T-cell (primary cell): ENCODE measurements around the gene DCAF10. TPM values are rescaled to one million over a fixed set of nuclear protein-coding genes. Genes with fewer than 3 reads are reported as not detected.
"Not testable (repeated sequence)": the region's sequence is repeated elsewhere in the genome, so short reads cannot be mapped to it uniquely, and the experiment has no call there.

Experiments used
- ATAC-seq, 4 experiments: fragments of 200-7000 bp in 3 of 4; fragments of 150-1000 bp in 1 of 4; cut with Tn5 transposase; replicated peaks in 1 of 4; 1 replicate in 3 of 4; 2 replicates in 1 of 4; pipeline ENCODE4 v1.10.0; 2021; ENCODE audit warnings: moderate library complexity in 3 of 4, mild to moderate bottlenecking in 2 of 4, moderate number of reproducible peaks in 1 of 4
- CTCF ChIA-PET, 2 donors: fragments of 300-600 bp; sonication (Branson Sonifier 250); formaldehyde crosslinking; loops; one replicate each; lab custom pipeline; 2022; ENCODE audit warnings: antibody characterized with exemption in 2 of 2; lab: Charles Lee
- POLR2A ChIA-PET, 2 donors: fragments of 300-600 bp; sonication (Branson Sonifier 250); formaldehyde crosslinking; loops; one replicate each; lab custom pipeline; 2022; ENCODE audit warnings: antibody characterized with exemption in 2 of 2; lab: Charles Lee
- DNase-seq, 35 experiments: peaks; one replicate each; pipeline versions ENCODE4 v3.0.0 to v3.0.0-alpha.2; 2013 to 2023
- H3K27ac ChIP-seq: one replicate; pipeline ENCODE4 v1.5.1; 2013; ENCODE audit warnings: low read length
- H3K27me3 ChIP-seq, 2 experiments: replicated peaks in 1 of 2; 1 replicate in 1 of 2; 2 replicates in 1 of 2; pipeline versions ENCODE4 v1.6.1 to v1.7.0; 2013; ENCODE audit warnings: low read length in 1 of 2, mixed read lengths in 1 of 2; ENCODE audit not compliant: control insufficient read depth in 2 of 2, insufficient read depth in 2 of 2; ENCODE audit errors: extremely low read depth in 1 of 2
- H3K36me3 ChIP-seq, 2 donors: 1 replicate in 1 of 2; 2 replicates in 1 of 2; pipeline versions ENCODE4 v1.6.1 to v1.7.0; 2013; ENCODE audit warnings: low read length in 1 of 2; ENCODE audit not compliant: control insufficient read depth in 2 of 2, insufficient read depth in 1 of 2; ENCODE audit errors: extremely low read depth in 1 of 2
- H3K4me1 ChIP-seq, 2 experiments: 1 replicate in 1 of 2; 2 replicates in 1 of 2; pipeline versions ENCODE4 v1.6.1 to v1.7.0; 2013; ENCODE audit warnings: low read length in 2 of 2, mixed read lengths in 1 of 2; ENCODE audit not compliant: insufficient read depth in 2 of 2, control insufficient read depth in 1 of 2; ENCODE audit errors: extremely low read depth in 1 of 2
- H3K4me3 ChIP-seq, 2 donors: 1 replicate in 1 of 2; 2 replicates in 1 of 2; pipeline versions ENCODE4 v1.5.1 to v1.7.0; 2013; ENCODE audit warnings: mild to moderate bottlenecking in 2 of 2, low read length in 1 of 2, moderate library complexity in 1 of 2; ENCODE audit not compliant: control insufficient read depth in 1 of 2; ENCODE audit errors: extremely low read depth in 1 of 2
- H3K9me3 ChIP-seq: 2 replicates; pipeline ENCODE4 v1.7.0; 2013
- H3K27ac Mint-ChIP-seq, 2 donors: one replicate each; pipeline ENCODE4 v1.8.0; 2020 to 2021; ENCODE audit warnings: mild to moderate bottlenecking in 2 of 2, mixed read lengths in 2 of 2
- H3K27me3 Mint-ChIP-seq, 2 donors: one replicate each; pipeline ENCODE4 v1.8.0; 2021 to 2022; ENCODE audit warnings: mixed read lengths in 2 of 2
- H3K36me3 Mint-ChIP-seq: one replicate; pipeline ENCODE4 v1.8.0; 2021; ENCODE audit warnings: mixed read lengths
- H3K4me1 Mint-ChIP-seq, 3 donors: one replicate each; pipeline ENCODE4 v1.8.0; 2020 to 2022; ENCODE audit warnings: mixed read lengths in 3 of 3, mild to moderate bottlenecking in 1 of 3
- H3K4me3 Mint-ChIP-seq, 3 donors: one replicate each; pipeline ENCODE4 v1.8.0; 2020 to 2022; ENCODE audit warnings: mild to moderate bottlenecking in 3 of 3, mixed read lengths in 3 of 3, moderate library complexity in 3 of 3
- H3K9me3 Mint-ChIP-seq, 3 donors: one replicate each; pipeline ENCODE4 v1.8.0; 2020 to 2022; ENCODE audit warnings: mixed read lengths in 3 of 3
- WGBS: methylation state at CpG from one replicate; pipeline ENCODE4 v1.1.5; 2013; ENCODE audit warnings: missing lambda C conversion rate; ENCODE audit not compliant: insufficient coverage; 5-methylcytosine and 5-hydroxymethylcytosine counted together
- total RNA-seq, 35 experiments: library from RNA in 6 of 35; stranded (reverse) in 6 of 35; fragments of 120-200 nt in 1 of 35; gene quantifications; one replicate each; pipeline versions ENCODE4 v1.2.1 to v1.2.4 and lab custom pipeline; 2013 to 2026

Gene DCAF10
- total RNA-seq, 5 donors from 2014 or later (not counting 1 experiment from before 2014, with no cell fraction given), result 18.4 to 20.9 (median 19.2) TPM

GRCh38 chr9:37905776-37906175, 105.2 kb downstream of the DCAF10 start:
- H3K27me3 Mint-ChIP-seq, result no peaks in the 10 kb centered on the region
- ChIA-PET POLR2A (no interaction called here), CTCF (interaction anchor here in 1 of 2 donors (1.1 kb wide), 1 partner anchor 19 kb away, joined by 3 read pairs; no protein-coding TSS in a partner anchor)
- Histone ChIP-seq H3K9me3 (no peaks in the 10 kb centered on the region), H3K4me3 (no peak overlapping the region), H3K36me3 (no peaks in the 10 kb centered on the region), H3K27me3 (peaks cover 0 to 7% of the 10 kb centered on the region in 2 experiments), H3K4me1 (peaks cover 12 to 21% of the 10 kb centered on the region in 2 experiments), H3K27ac (no peak overlapping the region)
- DNase-seq, result no peak
- peaks cover 24 to 29% (median 25%) of the 10 kb centered on the region in 3 donors for H3K4me1 Mint-ChIP-seq
- H3K36me3 Mint-ChIP-seq, result no peaks in the 10 kb centered on the region
- H3K27ac Mint-ChIP-seq, result peak overlapping the region in 1 of 2 donors; percentile 39
- no peaks in the 10 kb centered on the region for H3K9me3 Mint-ChIP-seq
- WGBS, result 98% methylated on average over 3 of the region's 4 CpGs
- peak overlapping the region; percentile 17 to 46 (median 25) for H3K4me3 Mint-ChIP-seq
- ATAC-seq, result no peak

GRCh38 chr9:37906312-37907239, 106.0 kb downstream of the DCAF10 start:
- peaks cover 0 to 11% of the 10 kb centered on the region in 2 experiments for H3K27me3 ChIP-seq
- no peak for DNase-seq
- no peaks in the 10 kb centered on the region for H3K36me3 ChIP-seq
- H3K4me3 ChIP-seq, result no peak overlapping the region
- WGBS, result 84% methylated on average over 7 of the region's 11 CpGs
- H3K9me3 ChIP-seq, result no peaks in the 10 kb centered on the region
- Mint-ChIP-seq H3K4me1 (peaks cover 23 to 28% (median 24%) of the 10 kb centered on the region in 3 donors), H3K4me3 (peak overlapping the region; percentile 14 to 46 (median 17)), H3K9me3 (no peaks in the 10 kb centered on the region), H3K36me3 (no peaks in the 10 kb centered on the region), H3K27me3 (no peaks in the 10 kb centered on the region), H3K27ac (peak overlapping the region in 1 of 2 donors; percentile 20)
- ChIA-PET POLR2A (interaction anchor here in 1 of 2 donors (0.6 kb wide), 1 partner anchor 89 kb away, joined by 3 read pairs; no protein-coding TSS in a partner anchor), CTCF (no interaction called here)
- no peak overlapping the region for H3K27ac ChIP-seq
- peaks cover 12 to 21% of the 10 kb centered on the region in 2 experiments for H3K4me1 ChIP-seq
- ATAC-seq, result no peak

GRCh38 chr9:37908283-37908682, 107.7 kb downstream of the DCAF10 start:
- ATAC-seq (no peak), DNase-seq (no peak)
- Histone ChIP-seq H3K4me3 (no peak overlapping the region), H3K9me3 (no peaks in the 10 kb centered on the region), H3K27ac (no peak overlapping the region), H3K36me3 (no peaks in the 10 kb centered on the region), H3K4me1 (peaks cover 3 to 14% of the 10 kb centered on the region in 2 experiments), H3K27me3 (peaks cover 0 to 11% of the 10 kb centered on the region in 2 experiments)
- CTCF ChIA-PET, result interaction anchor here (0.5 to 0.7 kb wide), 2 partner anchors 14 to 526 kb away, joined by 3 read pairs; no protein-coding TSS in a partner anchor
- no peaks in the 10 kb centered on the region for H3K36me3 Mint-ChIP-seq
- H3K27ac Mint-ChIP-seq, result no peak overlapping the region
- no peaks in the 10 kb centered on the region for H3K27me3 Mint-ChIP-seq
- H3K4me1 Mint-ChIP-seq, result peaks cover 10 to 12% (median 10%) of the 10 kb centered on the region in 3 donors
- WGBS, result 67% methylated on average over 3 of the region's 4 CpGs
- H3K4me3 Mint-ChIP-seq, result no peak overlapping the region
- POLR2A ChIA-PET, result interaction anchor here in 1 of 2 donors (0.6 kb wide), 1 partner anchor 101 kb away, joined by 3 read pairs; no protein-coding TSS in a partner anchor
- H3K9me3 Mint-ChIP-seq, result no peaks in the 10 kb centered on the region

GRCh38 chr9:37908698-37909186, 108.1 kb downstream of the DCAF10 start:
- no peak for DNase-seq
- no peak overlapping the region for H3K27ac Mint-ChIP-seq
- Histone ChIP-seq H3K4me3 (no peak overlapping the region), H3K9me3 (no peaks in the 10 kb centered on the region), H3K4me1 (peaks cover 2 to 10% of the 10 kb centered on the region in 2 experiments), H3K36me3 (no peaks in the 10 kb centered on the region), H3K27ac (no peak overlapping the region), H3K27me3 (peaks cover 0 to 14% of the 10 kb centered on the region in 2 experiments)
- no peaks in the 10 kb centered on the region for H3K36me3 Mint-ChIP-seq
- no peaks in the 10 kb centered on the region for H3K9me3 Mint-ChIP-seq
- ChIA-PET CTCF (interaction anchor here in 1 of 2 donors (0.7 kb wide), 1 partner anchor 526 kb away, joined by 3 read pairs; no protein-coding TSS in a partner anchor), POLR2A (interaction anchor here in 1 of 2 donors (0.6 kb wide), 1 partner anchor 101 kb away, joined by 3 read pairs; no protein-coding TSS in a partner anchor)
- no peak for ATAC-seq
- WGBS, result 58% methylated on average over 2 of the region's 4 CpGs
- peaks cover 10 to 13% (median 10%) of the 10 kb centered on the region in 3 donors for H3K4me1 Mint-ChIP-seq
- H3K4me3 Mint-ChIP-seq, result no peak overlapping the region
- no peaks in the 10 kb centered on the region for H3K27me3 Mint-ChIP-seq

- Histone ChIP-seq H3K4me3 (no peak overlapping the region), H3K4me1 (peaks cover 2 to 8% of the 10 kb centered on the region in 2 experiments), H3K9me3 (no peaks in the 10 kb centered on the region), H3K27me3 (peaks cover 0 to 16% of the 10 kb centered on the region in 2 experiments), H3K27ac (no peak overlapping the region), H3K36me3 (no peaks in the 10 kb centered on the region)
- no CpG with 5 or more reads among the region's 3 CpGs for WGBS
- Mint-ChIP-seq H3K36me3 (no peaks in the 10 kb centered on the region), H3K27me3 (no peaks in the 10 kb centered on the region), H3K9me3 (no peaks in the 10 kb centered on the region), H3K27ac (no peak overlapping the region), H3K4me3 (no peak overlapping the region), H3K4me1 (peaks cover 7 to 11% (median 9%) of the 10 kb centered on the region in 3 donors)
- ATAC-seq (no peak), DNase-seq (no peak)
- ChIA-PET POLR2A (no interaction called here), CTCF (no interaction called here)
Measured at GRCh38 chr9:37909326-37909725, 108.7 kb downstream of the DCAF10 start.

GRCh38 chr9:37909836-37910235, 109.2 kb downstream of the DCAF10 start:
- H3K4me1 Mint-ChIP-seq, H3K27ac Mint-ChIP-seq, POLR2A ChIA-PET, ATAC-seq, CTCF ChIA-PET, H3K36me3 Mint-ChIP-seq, H3K4me3 ChIP-seq, H3K27ac ChIP-seq, H3K27me3 Mint-ChIP-seq, H3K36me3 ChIP-seq, H3K9me3 ChIP-seq, H3K4me3 Mint-ChIP-seq, H3K4me1 ChIP-seq, DNase-seq, H3K9me3 Mint-ChIP-seq: not testable (repeated sequence)
- peaks cover 0 to 16% of the 10 kb centered on the region in 2 experiments for H3K27me3 ChIP-seq
- 96% methylated on average over 4 of the region's 5 CpGs for WGBS
